HG03139 (cell line): Measurements from ENCODE around the gene PAPPA2.
"Not testable (repeated sequence)": the region's sequence is repeated elsewhere in the genome, so short reads cannot be mapped to it uniquely, and the experiment has no call there.

Experiments
- ATAC-seq: cut with Tn5 transposase; IDR thresholded peaks from one replicate; pipeline ENCODE4 v1.9.1; 2021; ENCODE audit not compliant: unreplicated experiment

PAPPA2 gene

GRCh38 chr1:176546825-176547224 is 83.8 kb downstream of the PAPPA2 start:
- ATAC-seq: no peak

DNA sequence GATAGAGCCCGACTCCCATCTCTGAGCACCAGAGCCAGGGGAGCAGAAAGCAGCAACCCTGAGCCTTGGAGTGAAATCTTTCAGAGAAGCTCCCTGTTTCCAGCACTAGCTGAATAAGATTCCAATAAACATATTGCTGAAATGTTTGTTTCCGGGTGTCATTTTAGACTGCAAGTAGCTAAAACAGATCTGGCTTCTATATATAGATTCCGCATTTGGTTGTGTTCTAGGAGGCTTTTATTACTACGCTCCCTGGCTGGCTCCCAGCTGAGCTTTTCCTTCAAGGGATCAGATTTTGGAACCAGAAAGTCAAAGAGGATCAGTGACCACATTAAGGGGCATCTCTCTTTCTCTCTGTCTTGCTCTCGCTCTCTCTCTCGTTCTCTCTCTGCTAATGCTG is 88.2 kb downstream of the PAPPA2 start:
- no peak for ATAC-seq

GRCh38 chr1:176552217-176552991 is 89.4 kb downstream of the PAPPA2 start:
- ATAC-seq: no peak

GRCh38 chr1:176552999-176553398 is 90.0 kb downstream of the PAPPA2 start:
- ATAC-seq: no peak

DNA sequence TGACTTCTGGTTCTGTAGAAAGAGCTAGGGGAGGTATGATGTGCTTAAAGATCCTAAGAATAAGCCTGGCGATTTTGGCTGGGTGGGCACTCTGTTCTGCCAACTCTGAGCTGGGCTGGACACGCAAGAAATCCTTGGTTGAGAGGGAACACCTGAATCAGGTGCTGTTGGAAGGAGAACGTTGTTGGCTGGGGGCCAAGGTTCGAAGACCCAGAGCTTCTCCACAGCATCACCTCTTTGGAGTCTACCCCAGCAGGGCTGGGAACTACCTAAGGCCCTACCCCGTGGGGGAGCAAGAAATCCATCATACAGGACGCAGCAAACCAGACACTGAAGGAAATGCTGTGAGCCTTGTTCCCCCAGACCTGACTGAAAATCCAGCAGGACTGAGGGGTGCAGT is 93.3 kb downstream of the PAPPA2 start:
- no peak for ATAC-seq

GRCh38 chr1:176557543-176558258 is 94.7 kb downstream of the PAPPA2 start:
- ATAC-seq: no peak

DNA sequence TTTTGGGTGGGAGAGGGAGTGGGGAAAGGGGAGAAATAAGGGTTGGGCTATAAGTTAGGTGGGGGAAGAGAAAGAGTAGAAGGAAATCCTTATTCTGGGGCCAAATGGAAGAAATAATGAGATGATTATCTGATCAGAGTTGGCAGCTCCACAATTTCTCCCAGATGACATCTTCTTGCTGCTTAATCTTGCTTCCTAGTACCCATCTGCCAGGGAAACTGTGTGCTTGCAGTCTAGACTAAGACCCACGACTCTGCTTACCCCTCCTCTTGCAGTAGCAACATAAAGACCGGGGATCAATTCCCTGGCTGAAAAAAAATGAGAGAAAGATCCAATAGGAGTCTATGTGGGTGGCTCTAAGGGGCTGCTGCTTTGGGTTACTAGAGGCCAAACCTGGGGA is 95.6 kb downstream of the PAPPA2 start:
- ATAC-seq: no peak

DNA sequence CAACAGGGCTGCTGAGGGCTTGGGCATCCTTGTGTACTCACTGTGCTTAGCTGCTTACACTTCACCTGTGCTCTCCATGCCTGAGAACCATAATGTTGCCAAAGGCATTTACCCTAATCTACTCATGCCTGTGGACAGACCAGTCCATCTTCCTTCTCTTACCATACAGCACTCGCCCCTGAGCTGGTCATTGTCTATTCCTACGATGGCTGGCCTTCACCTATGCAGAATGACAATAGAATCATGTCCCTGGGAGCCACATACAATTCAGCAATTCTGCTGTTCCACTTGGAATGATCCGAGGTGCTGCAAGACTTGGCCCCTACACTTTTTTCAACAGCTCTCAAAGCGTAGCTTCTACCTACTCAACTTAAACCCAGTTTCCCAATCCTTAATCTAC is 96.5 kb downstream of the PAPPA2 start:
- ATAC-seq: no peak

GRCh38 chr1:176559878-176560277 is 96.9 kb downstream of the PAPPA2 start:
- no peak for ATAC-seq

DNA sequence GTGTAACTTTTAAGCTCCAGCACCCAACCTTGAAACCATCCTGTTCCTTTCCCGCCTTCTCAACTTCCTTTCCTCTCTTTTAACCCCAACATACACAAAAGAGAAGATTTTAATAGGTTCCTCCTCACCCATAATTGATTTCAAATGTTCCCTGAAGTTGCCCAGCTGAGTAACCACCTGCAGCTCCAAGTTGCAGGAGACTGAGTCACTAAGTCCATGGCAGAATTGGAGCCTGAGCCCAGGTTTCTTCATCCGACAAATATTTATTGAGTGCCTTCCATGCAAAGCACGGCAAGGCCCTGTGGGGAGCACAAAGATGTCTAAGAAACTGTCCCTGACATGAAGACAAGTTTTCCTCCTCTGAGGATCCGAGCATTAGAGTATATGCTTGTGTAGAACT is 97.7 kb downstream of the PAPPA2 start:
- ATAC-seq: no peak

DNA sequence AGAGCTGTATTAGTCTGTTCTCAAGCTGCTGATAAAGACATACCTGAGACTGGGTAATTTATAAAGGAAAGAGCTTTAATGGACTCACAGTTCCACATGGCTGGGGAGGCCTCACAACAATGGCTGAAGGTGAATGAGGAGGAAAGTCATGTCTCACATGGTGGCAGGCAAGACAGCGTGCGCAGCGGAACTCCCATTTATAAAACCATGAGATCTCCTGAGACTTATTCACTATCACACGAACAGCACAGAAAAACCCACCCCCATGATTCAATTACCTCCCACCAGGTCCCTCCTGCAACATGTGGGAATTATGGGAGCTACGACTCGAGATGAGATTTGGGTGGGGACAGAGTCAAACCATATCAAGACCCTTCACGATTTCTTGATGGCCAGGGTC is 98.8 kb downstream of the PAPPA2 start:
- ATAC-seq: not testable (repeated sequence)

- ATAC-seq: no peak
Measured at GRCh38 chr1:176566004-176566975, 103.3 kb downstream of the PAPPA2 start.

- no peak for ATAC-seq
Measured at GRCh38 chr1:176567190-176567794, 104.3 kb downstream of the PAPPA2 start.

GRCh38 chr1:176568185-176568584 is 105.2 kb downstream of the PAPPA2 start:
- no peak for ATAC-seq

GRCh38 chr1:176574756-176575155 is 111.8 kb downstream of the PAPPA2 start:
- no peak for ATAC-seq

DNA sequence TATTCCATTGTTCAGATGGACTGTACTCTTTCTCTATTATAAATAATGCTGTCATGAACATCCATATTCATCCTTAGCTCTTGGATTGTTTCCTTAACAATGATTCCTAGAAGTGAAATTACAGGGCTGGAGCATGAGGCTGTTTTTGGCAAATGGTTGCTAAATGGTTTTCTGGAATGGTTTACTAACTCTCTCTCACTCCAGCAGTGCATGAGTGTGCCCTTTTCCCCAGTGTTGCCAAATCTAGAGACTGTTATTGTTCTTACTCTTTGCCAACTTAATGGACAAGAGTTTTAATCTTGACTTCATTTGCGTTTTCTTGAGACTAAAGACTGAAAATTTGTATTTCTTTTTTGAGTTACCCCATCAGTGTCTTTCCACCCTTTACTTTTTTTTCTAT is 113.0 kb downstream of the PAPPA2 start:
- no peak for ATAC-seq

DNA sequence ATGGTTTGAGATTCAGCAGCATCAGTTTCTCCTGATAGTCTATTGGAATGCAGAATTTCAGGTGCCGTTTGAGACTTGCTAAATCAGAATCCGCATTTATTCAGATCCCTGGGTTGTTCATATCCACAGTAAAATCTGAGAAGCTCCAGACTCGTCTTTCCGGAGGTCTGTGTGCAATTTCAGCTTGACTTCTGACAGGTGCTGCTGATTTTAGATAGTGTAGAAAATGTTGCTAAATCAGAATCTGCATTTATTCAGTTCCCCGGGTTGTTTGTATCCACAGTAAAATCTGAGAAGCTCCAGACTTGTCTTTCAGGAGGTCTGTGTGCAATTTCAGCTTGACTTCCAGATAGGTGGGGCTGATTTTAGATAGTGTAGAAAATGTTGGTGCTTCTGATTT is 113.7 kb downstream of the PAPPA2 start:
- ATAC-seq: no peak

- no peak for ATAC-seq
Measured at GRCh38 chr1:176577646-176578197, 114.7 kb downstream of the PAPPA2 start.

DNA sequence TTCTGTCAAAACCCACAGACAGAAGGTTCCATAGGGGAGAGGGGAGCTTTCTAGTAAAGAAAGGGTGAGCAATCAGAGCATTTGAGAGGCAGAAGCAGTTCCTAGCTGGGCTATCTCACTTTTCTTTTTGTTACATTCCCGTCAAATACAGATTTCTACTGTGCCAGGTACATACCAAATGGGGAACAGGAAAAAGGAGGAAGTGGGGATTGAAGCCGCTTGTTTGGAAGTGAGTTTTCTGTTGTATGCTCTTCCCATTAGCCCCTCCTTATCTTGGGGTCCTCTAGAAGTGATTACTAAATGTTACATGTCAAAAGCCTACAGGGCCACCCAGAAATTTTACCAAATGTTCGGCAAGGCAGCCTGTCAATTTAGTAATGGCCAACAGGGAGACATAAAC is 116.1 kb downstream of the PAPPA2 start:
- no peak for ATAC-seq

DNA sequence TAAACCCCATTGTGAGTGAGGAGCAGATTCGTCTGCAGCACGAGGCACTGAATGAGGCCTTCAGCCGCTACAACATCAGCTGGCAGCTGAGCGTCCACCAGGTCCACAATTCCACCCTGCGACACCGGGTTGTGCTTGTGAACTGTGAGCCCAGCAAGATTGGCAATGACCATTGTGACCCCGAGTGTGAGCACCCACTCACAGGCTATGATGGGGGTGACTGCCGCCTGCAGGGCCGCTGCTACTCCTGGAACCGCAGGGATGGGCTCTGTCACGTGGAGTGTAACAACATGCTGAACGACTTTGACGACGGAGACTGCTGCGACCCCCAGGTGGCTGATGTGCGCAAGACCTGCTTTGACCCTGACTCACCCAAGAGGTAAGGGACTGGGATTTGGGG is 132.2 kb downstream of the PAPPA2 start:
- ATAC-seq: no peak

DNA sequence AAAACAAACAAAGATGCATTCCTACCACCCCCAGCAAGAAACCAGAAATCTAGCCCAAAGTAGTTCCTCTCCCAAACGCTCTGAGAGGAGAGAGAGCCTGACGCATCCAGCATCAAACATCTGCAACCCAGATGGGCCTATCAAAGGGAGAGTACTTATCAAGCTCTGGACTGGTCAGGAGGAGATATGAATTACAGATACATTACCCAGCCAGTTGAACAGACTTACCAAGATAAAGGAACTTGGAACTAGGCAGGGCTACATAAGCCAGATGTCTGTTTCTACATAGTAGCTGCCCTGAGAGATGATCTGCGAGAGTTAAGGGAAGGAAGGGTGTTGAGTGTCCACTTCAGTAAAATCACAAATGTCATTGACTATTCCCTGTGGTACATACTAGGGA is 138.4 kb downstream of the PAPPA2 start:
- no peak for ATAC-seq
